ENCODE data around the gene HOMER1. TPM values are rescaled to one million over a fixed set of nuclear protein-coding genes. Genes with fewer than 3 reads are reported as not detected.
"Not testable (repeated sequence)": the region's sequence is repeated elsewhere in the genome, so short reads cannot be mapped to it uniquely, and the experiment has no call there.

HOMER1 gene
- total and polyA plus RNA-seq, 8 donors = 4.2 to 14.0 (median 10.6) TPM

DNA sequence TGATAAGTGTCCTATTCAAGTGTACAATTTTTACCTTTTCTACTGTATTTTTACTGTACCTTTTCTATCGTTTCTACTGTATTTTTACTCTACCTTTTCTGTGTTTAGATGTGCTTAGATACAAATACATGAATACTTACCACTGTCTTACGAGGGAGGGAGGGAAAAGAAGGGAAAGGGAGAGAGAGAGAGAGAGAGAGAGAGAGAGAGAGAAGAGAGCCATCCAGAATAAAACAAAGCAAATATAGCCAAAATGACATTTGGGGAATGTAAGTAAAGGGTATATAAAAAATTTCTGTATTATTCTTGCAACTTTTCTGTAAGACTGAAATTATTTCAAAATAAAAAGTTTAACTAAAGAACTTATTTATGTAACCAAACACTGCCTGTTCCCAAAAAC is 121.2 kb downstream of the HOMER1 start:
- ATAC-seq (no peak), DNase-seq (no peak)
- no peaks in the 10 kb centered on the region for H3K27me3 ChIP-seq
- H3K27ac ChIP-seq = no peak overlapping the region
- H3K4me3 ChIP-seq = no peak overlapping the region
- H3K4me1 ChIP-seq = no peaks in the 10 kb centered on the region
- no peaks in the 10 kb centered on the region for H3K9me3 ChIP-seq
- TF ChIP-seq CTCF (IDR thresholded peaks at IDR 0.05) = no peak
- no peaks in the 10 kb centered on the region for H3K36me3 ChIP-seq
- intact Hi-C loops (cut with DNase I) = no loop called here

- Histone ChIP-seq H3K27me3 (no peaks in the 10 kb centered on the region), H3K4me1 (no peaks in the 10 kb centered on the region), H3K36me3 (no peaks in the 10 kb centered on the region), H3K4me3 (no peak overlapping the region), H3K9me3 (peaks cover 0 to 21% of the 10 kb centered on the region in 2 donors), H3K27ac (no peak overlapping the region)
- no peak for TF ChIP-seq CTCF (IDR thresholded peaks at IDR 0.05)
- DNase-seq (no peak), ATAC-seq (no peak)
- intact Hi-C loops (cut with DNase I) = no loop called here
Measured at GRCh38 chr5:79386679-79387078, 127.3 kb downstream of the HOMER1 start.

DNA sequence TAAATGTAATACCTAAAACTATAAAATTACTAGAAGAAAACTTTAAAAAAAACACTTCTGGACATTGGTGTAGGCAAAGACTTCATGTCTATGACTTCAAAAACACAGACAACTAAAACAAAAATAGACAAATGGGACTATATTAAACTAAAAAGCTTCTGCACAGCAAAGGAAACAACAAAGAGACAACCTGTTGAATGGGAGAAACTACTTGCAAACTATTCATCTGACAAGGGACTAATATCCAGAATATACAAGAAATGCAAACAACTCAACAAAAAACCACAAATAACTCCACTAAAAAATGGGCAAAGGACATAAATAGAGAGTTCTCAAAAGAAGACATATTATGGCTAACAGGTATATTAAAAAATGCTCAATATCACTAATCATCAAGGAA is 128.8 kb downstream of the HOMER1 start:
- intact Hi-C loops (cut with DNase I) = not testable (repeated sequence)

GRCh38 chr5:79378510-79379186 is 135.3 kb downstream of the HOMER1 start:
- H3K36me3 ChIP-seq = no peaks in the 10 kb centered on the region
- no peak overlapping the region for H3K4me3 ChIP-seq
- no peaks in the 10 kb centered on the region for H3K4me1 ChIP-seq
- no peak for TF ChIP-seq CTCF (IDR thresholded peaks at IDR 0.05)
- no peaks in the 10 kb centered on the region for H3K27me3 ChIP-seq
- H3K27ac ChIP-seq = no peak overlapping the region
- intact Hi-C loops (cut with DNase I) = no loop called here
- DNase-seq = no peak
- peaks cover 0 to 31% of the 10 kb centered on the region in 2 donors for H3K9me3 ChIP-seq
- ATAC-seq = no peak

More for the DNA sequence above, 128.8 kb downstream of the HOMER1 start:
- H3K4me3 ChIP-seq, ATAC-seq, H3K27ac ChIP-seq, H3K4me1 ChIP-seq, DNase-seq, H3K27me3 ChIP-seq, H3K36me3 ChIP-seq: not testable (repeated sequence)
- H3K9me3 ChIP-seq = peaks cover 0 to 32% of the 10 kb centered on the region in 2 donors

DNA sequence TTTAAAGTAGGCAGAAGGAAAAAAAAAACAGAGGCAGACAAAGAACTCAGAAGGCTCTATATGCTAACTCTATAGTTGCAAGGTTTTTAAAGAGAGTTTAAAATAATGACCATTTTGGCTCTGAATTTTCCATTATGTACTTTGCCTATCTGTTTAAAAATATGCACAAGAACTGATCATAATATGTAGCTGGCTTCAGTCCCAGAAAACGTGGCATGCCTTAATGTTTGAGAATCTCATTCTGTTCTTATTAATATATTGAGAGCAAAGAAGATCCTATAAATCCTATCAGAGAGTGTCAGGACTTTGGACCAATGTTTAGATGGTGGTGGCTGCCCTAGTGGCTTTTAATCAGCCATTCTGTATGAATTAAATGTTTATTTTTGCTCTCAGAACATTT is 156.5 kb downstream of the HOMER1 start:
- DNase-seq = peak in 2 of 4 donors; percentile 4 to 5
- Histone ChIP-seq H3K4me1 (no peaks in the 10 kb centered on the region), H3K36me3 (no peaks in the 10 kb centered on the region), H3K27me3 (no peaks in the 10 kb centered on the region), H3K27ac (no peak overlapping the region), H3K9me3 (no peaks in the 10 kb centered on the region), H3K4me3 (no peak overlapping the region)
- no peak for TF ChIP-seq CTCF (IDR thresholded peaks at IDR 0.05)
- intact Hi-C loops (cut with DNase I) = no loop called here
- ATAC-seq = no peak

DNA sequence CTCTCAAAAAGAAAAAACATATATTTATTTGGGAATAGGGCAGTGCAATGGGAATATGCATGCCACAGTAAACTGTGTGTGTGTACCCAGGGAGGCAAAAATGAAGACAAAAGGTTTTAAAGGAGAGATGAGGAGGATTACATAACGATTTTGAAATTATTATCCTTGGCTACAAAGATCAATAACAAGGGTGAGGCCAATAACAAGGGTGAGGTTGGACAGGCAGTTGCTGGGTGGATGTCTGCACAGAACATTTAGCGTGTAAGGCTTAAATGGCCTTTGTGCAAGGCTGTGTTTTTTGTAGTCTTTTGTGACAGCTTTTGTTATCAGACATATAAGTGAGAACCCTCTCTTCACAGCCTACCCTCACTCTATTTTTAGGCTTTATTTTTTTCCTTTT is 164.1 kb downstream of the HOMER1 start:
- intact Hi-C loops (cut with DNase I) = no loop called here
- Histone ChIP-seq H3K27ac (no peak overlapping the region), H3K36me3 (no peaks in the 10 kb centered on the region), H3K27me3 (no peaks in the 10 kb centered on the region), H3K4me1 (no peaks in the 10 kb centered on the region), H3K4me3 (no peak overlapping the region), H3K9me3 (no peaks in the 10 kb centered on the region)
- DNase-seq (no peak), ATAC-seq (no peak)
- TF ChIP-seq CTCF (IDR thresholded peaks at IDR 0.05) = no peak
